Measurements from ENCODE around the gene VPS4A. TPM values are rescaled to one million over a fixed set of nuclear protein-coding genes. Genes with fewer than 3 reads are reported as not detected.

The VPS4A gene
- total and polyA plus RNA-seq, 12 donors, result 28.1 to 55.1 (median 34.6) TPM

GRCh38 chr16:69306031-69306430 is 5.1 kb upstream of the VPS4A start:
- DNase-seq, result no peak
- TF ChIP-seq CTCF (IDR thresholded peaks at IDR 0.05), result no peak
- TF ChIP-seq POLR2A (IDR thresholded peaks at IDR 0.05), result no peak

GRCh38 chr16:69307091-69307490 is 4.1 kb upstream of the VPS4A start:
- no peak overlapping the region for H3K4me3 ChIP-seq
- TF ChIP-seq CTCF (IDR thresholded peaks at IDR 0.05), result no peak
- no peak for TF ChIP-seq POLR2A (IDR thresholded peaks at IDR 0.05)
- intact Hi-C loops (cut with DNase I), result no loop called here

More at GRCh38 chr16:69306031-69306430, 5.1 kb upstream of the VPS4A start:
- intact Hi-C loops (cut with DNase I), result no loop called here
- H3K9me3 ChIP-seq (replicated peaks in 1 of 3), result no peaks in the 10 kb centered on the region
- H3K27me3 ChIP-seq, result no peaks in the 10 kb centered on the region
- H3K36me3 ChIP-seq (replicated peaks in 1 of 2), result peaks cover 0 to 4% of the 10 kb centered on the region in 2 donors
- 73 to 85% (median 79%) methylated on average over 1 of the region's 1 CpG for WGBS, 4 donors
- H3K27ac ChIP-seq, result no peak overlapping the region
- peaks cover 0 to 4% of the 10 kb centered on the region in 2 donors for H3K4me1 ChIP-seq (replicated peaks in 1 of 2)
- H3K4me3 ChIP-seq, result no peak overlapping the region

GRCh38 chr16:69307856-69308255 is 3.3 kb upstream of the VPS4A start:
- WGBS, 4 donors, result 91 to 95% (median 93%) methylated on average over 2 of the region's 2 CpGs
- no peak overlapping the region for H3K4me3 ChIP-seq
- no peaks in the 10 kb centered on the region for H3K27me3 ChIP-seq
- TF ChIP-seq POLR2A (IDR thresholded peaks at IDR 0.05) (no peak), CTCF (IDR thresholded peaks at IDR 0.05) (no peak)
- no peak for DNase-seq
- H3K36me3 ChIP-seq (replicated peaks in 1 of 2), result no peaks in the 10 kb centered on the region
- H3K27ac ChIP-seq, result no peak overlapping the region
- no peaks in the 10 kb centered on the region for H3K9me3 ChIP-seq (replicated peaks in 1 of 3)
- H3K4me1 ChIP-seq (replicated peaks in 1 of 2), result peaks cover 11 to 14% of the 10 kb centered on the region in 2 donors
- intact Hi-C loops (cut with DNase I), result no loop called here

More at GRCh38 chr16:69307091-69307490, 4.1 kb upstream of the VPS4A start:
- DNase-seq, result no peak
- Histone ChIP-seq H3K27ac (no peak overlapping the region), H3K36me3 (replicated peaks in 1 of 2) (no peaks in the 10 kb centered on the region), H3K9me3 (replicated peaks in 1 of 3) (no peaks in the 10 kb centered on the region), H3K27me3 (no peaks in the 10 kb centered on the region), H3K4me1 (replicated peaks in 1 of 2) (peaks cover 3 to 7% of the 10 kb centered on the region in 2 donors)
- WGBS, 4 donors, result 68 to 80% (median 70%) methylated on average over 1 of the region's 1 CpG

GRCh38 chr16:69309316-69309715 is 1.8 kb upstream of the VPS4A start:
- no peaks in the 10 kb centered on the region for H3K9me3 ChIP-seq (replicated peaks in 1 of 3)
- peaks cover 11 to 14% of the 10 kb centered on the region in 2 donors for H3K4me1 ChIP-seq (replicated peaks in 1 of 2)
- H3K36me3 ChIP-seq (replicated peaks in 1 of 2), result no peaks in the 10 kb centered on the region
- intact Hi-C loops (cut with DNase I), result no loop called here
- TF ChIP-seq POLR2A (IDR thresholded peaks at IDR 0.05) (no peak), CTCF (IDR thresholded peaks at IDR 0.05) (no peak)
- H3K27me3 ChIP-seq, result no peaks in the 10 kb centered on the region
- H3K27ac ChIP-seq, result no peak overlapping the region
- DNase-seq, result no peak
- WGBS, 4 donors, result 81 to 89% (median 85%) methylated on average over 12 of the region's 12 CpGs
- no peak overlapping the region for H3K4me3 ChIP-seq
